ENCODE measurements around the gene SEC61A2. TPM values are rescaled to one million over a fixed set of nuclear protein-coding genes. Genes with fewer than 3 reads are reported as not detected.

SEC61A2 gene
- polyA plus RNA-seq, 1 of the 3 experiments (the other 2 are of a cell fraction): 11.9 TPM

DNA sequence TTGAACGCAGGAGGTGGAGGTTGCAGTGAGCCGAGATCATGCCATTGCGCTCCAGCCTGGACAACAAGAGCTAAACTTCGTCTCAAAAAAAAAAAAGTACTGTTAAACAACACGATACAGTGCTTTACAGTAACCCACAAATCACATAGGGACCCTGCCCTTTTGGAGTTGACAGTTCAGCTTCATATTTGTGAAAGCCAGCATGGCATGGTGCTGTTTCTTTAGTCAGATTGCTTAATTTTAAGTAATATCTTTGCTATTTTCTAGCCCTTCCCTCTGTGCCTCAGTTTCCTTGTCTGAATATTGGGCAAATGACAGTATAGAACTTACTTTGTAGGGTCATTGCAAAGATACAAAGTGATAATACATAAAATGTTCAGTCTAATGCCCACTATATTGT, 71.4 kb downstream of the SEC61A2 start:
- peaks cover 50 to 51% of the 10 kb centered on the region in 2 experiments for H3K36me3 ChIP-seq (replicated peaks in 1 of 2; ENCODE audit: control insufficient read depth in 1 of 2, insufficient read depth in 2 of 2, low read length in 1 of 2)
- CTCF ChIA-PET: interaction anchor here (9.1 kb wide), 1 partner anchor 14 kb away, joined by 78 read pairs; no protein-coding TSS in a partner anchor
- 97% methylated on average over 5 of the region's 5 CpGs for WGBS (ENCODE audit: low lambda C conversion rate)

More for the DNA sequence above, 71.4 kb downstream of the SEC61A2 start:
- H3K4me1 ChIP-seq (ENCODE audit: control insufficient read depth in 1 of 2, insufficient read depth in 2 of 2, low read depth in 1 of 2, low read length in 1 of 2): peaks cover 0 to 7% of the 10 kb centered on the region in 2 experiments; a peak in 3 of 4 replicates
- H2AFZ ChIP-seq (ENCODE audit: low read depth): no peak overlapping the region
- H3K79me2 ChIP-seq (ENCODE audit: insufficient read depth): peaks cover 100% of the 10 kb centered on the region
- H3K4me3 ChIP-seq (ENCODE audit: low read depth in 2 of 2, low read length in 1 of 2): no peak overlapping the region
- no peak overlapping the region for H3K9ac ChIP-seq
- no peaks in the 10 kb centered on the region for H3K27me3 ChIP-seq (ENCODE audit: insufficient read depth)
- no peak for DNase-seq
- H3K27ac ChIP-seq (ENCODE audit: low read depth in 2 of 2, low read length in 1 of 2): no peak overlapping the region
- POLR2A ChIA-PET: no interaction called here
- TF ChIP-seq RCOR1 (IDR thresholded peaks at IDR 0.05; ENCODE audit: low read length): no peak
- no peak for TF ChIP-seq EZH2phosphoT487 (IDR thresholded peaks at IDR 0.05; ENCODE audit: borderline replicate concordance, low read depth)
- TF ChIP-seq, protein P1, sequence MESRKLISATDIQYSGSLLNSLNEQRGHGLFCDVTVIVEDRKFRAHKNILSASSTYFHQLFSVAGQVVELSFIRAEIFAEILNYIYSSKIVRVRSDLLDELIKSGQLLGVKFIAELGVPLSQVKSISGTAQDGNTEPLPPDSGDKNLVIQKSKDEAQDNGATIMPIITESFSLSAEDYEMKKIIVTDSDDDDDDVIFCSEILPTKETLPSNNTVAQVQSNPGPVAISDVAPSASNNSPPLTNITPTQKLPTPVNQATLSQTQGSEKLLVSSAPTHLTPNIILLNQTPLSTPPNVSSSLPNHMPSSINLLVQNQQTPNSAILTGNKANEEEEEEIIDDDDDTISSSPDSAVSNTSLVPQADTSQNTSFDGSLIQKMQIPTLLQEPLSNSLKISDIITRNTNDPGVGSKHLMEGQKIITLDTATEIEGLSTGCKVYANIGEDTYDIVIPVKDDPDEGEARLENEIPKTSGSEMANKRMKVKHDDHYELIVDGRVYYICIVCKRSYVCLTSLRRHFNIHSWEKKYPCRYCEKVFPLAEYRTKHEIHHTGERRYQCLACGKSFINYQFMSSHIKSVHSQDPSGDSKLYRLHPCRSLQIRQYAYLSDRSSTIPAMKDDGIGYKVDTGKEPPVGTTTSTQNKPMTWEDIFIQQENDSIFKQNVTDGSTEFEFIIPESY (IDR thresholded peaks at IDR 0.05; ENCODE audit: borderline replicate concordance, low read depth): no peak
- TF ChIP-seq FOXM1 (IDR thresholded peaks at IDR 0.05; ENCODE audit: low read depth): no peak
- no peak for TF ChIP-seq RAD21 (IDR thresholded peaks at IDR 0.05; ENCODE audit: low read length)
- no peak for TF ChIP-seq NFIC (IDR thresholded peaks at IDR 0.05; ENCODE audit: borderline replicate concordance)
- TF ChIP-seq MXI1 (IDR thresholded peaks at IDR 0.05; ENCODE audit: low read depth, low read length): no peak
- TF ChIP-seq TAF1 (IDR thresholded peaks at IDR 0.05; ENCODE audit: borderline replicate concordance, low read depth, low read length): no peak
- TF ChIP-seq, protein P2, sequence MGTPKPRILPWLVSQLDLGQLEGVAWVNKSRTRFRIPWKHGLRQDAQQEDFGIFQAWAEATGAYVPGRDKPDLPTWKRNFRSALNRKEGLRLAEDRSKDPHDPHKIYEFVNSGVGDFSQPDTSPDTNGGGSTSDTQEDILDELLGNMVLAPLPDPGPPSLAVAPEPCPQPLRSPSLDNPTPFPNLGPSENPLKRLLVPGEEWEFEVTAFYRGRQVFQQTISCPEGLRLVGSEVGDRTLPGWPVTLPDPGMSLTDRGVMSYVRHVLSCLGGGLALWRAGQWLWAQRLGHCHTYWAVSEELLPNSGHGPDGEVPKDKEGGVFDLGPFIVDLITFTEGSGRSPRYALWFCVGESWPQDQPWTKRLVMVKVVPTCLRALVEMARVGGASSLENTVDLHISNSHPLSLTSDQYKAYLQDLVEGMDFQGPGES (IDR thresholded peaks at IDR 0.05; ENCODE audit: low read depth, low read length): no peak
- TF ChIP-seq EP300 (IDR thresholded peaks at IDR 0.05; ENCODE audit: borderline replicate concordance in 1 of 2, low read depth in 1 of 2, low read length in 1 of 2): no peak
- TF ChIP-seq FOSL2 (IDR thresholded peaks at IDR 0.05; ENCODE audit: borderline replicate concordance, low read depth): no peak
- TF ChIP-seq JUND (IDR thresholded peaks at IDR 0.05): no peak
- no peak for TF ChIP-seq GABPA (IDR thresholded peaks at IDR 0.05; ENCODE audit: low read depth)
- no peak for TF ChIP-seq NRF1 (IDR thresholded peaks at IDR 0.05; ENCODE audit: low read depth, low read length)
- TF ChIP-seq, protein P3, sequence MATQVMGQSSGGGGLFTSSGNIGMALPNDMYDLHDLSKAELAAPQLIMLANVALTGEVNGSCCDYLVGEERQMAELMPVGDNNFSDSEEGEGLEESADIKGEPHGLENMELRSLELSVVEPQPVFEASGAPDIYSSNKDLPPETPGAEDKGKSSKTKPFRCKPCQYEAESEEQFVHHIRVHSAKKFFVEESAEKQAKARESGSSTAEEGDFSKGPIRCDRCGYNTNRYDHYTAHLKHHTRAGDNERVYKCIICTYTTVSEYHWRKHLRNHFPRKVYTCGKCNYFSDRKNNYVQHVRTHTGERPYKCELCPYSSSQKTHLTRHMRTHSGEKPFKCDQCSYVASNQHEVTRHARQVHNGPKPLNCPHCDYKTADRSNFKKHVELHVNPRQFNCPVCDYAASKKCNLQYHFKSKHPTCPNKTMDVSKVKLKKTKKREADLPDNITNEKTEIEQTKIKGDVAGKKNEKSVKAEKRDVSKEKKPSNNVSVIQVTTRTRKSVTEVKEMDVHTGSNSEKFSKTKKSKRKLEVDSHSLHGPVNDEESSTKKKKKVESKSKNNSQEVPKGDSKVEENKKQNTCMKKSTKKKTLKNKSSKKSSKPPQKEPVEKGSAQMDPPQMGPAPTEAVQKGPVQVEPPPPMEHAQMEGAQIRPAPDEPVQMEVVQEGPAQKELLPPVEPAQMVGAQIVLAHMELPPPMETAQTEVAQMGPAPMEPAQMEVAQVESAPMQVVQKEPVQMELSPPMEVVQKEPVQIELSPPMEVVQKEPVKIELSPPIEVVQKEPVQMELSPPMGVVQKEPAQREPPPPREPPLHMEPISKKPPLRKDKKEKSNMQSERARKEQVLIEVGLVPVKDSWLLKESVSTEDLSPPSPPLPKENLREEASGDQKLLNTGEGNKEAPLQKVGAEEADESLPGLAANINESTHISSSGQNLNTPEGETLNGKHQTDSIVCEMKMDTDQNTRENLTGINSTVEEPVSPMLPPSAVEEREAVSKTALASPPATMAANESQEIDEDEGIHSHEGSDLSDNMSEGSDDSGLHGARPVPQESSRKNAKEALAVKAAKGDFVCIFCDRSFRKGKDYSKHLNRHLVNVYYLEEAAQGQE (IDR thresholded peaks at IDR 0.05; ENCODE audit: low read depth, low read length): no peak
- TF ChIP-seq YY1 (IDR thresholded peaks at IDR 0.05; ENCODE audit: low read depth): no peak
- TF ChIP-seq TCF12 (IDR thresholded peaks at IDR 0.05): no peak
- TF ChIP-seq, protein P4, sequence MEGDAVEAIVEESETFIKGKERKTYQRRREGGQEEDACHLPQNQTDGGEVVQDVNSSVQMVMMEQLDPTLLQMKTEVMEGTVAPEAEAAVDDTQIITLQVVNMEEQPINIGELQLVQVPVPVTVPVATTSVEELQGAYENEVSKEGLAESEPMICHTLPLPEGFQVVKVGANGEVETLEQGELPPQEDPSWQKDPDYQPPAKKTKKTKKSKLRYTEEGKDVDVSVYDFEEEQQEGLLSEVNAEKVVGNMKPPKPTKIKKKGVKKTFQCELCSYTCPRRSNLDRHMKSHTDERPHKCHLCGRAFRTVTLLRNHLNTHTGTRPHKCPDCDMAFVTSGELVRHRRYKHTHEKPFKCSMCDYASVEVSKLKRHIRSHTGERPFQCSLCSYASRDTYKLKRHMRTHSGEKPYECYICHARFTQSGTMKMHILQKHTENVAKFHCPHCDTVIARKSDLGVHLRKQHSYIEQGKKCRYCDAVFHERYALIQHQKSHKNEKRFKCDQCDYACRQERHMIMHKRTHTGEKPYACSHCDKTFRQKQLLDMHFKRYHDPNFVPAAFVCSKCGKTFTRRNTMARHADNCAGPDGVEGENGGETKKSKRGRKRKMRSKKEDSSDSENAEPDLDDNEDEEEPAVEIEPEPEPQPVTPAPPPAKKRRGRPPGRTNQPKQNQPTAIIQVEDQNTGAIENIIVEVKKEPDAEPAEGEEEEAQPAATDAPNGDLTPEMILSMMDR (IDR thresholded peaks at IDR 0.05): no peak
- TF ChIP-seq, protein P5, sequence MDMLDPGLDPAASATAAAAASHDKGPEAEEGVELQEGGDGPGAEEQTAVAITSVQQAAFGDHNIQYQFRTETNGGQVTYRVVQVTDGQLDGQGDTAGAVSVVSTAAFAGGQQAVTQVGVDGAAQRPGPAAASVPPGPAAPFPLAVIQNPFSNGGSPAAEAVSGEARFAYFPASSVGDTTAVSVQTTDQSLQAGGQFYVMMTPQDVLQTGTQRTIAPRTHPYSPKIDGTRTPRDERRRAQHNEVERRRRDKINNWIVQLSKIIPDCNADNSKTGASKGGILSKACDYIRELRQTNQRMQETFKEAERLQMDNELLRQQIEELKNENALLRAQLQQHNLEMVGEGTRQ (IDR thresholded peaks at IDR 0.05; ENCODE audit: borderline replicate concordance, low read depth, low read length): no peak
- H3K9me2 ChIP-seq: no peaks in the 10 kb centered on the region
- no peaks in the 10 kb centered on the region for H3K9me3 ChIP-seq
- H4K20me1 ChIP-seq (ENCODE audit: insufficient read depth): peaks cover 37% of the 10 kb centered on the region; the same call in 1 of the 2 replicates
- no peaks in the 10 kb centered on the region for H3F3A ChIP-seq (replicated peaks; ENCODE audit: insufficient read depth)
- H3K4me2 ChIP-seq: no peak overlapping the region
